CD4-positive, alpha-beta T cell (primary cell): ENCODE data around the gene ABL1. TPM values are rescaled to one million over a fixed set of nuclear protein-coding genes. Genes with fewer than 3 reads are reported as not detected.

ENCODE experiments used
- ATAC-seq: fragments of 200-7000 bp; cut with Tn5 transposase; one replicate; pipeline ENCODE4 v1.10.0; 2022; ENCODE audit warnings: mild to moderate bottlenecking; ENCODE audit not compliant: poor library complexity
- CTCF ChIA-PET: fragments of 350-600 bp; sonication (Branson Sonifier 250); formaldehyde crosslinking; loops from one replicate; lab custom pipeline; 2021; ENCODE audit warnings: antibody characterized with exemption, inconsistent platforms; lab: Charles Lee
- POLR2A ChIA-PET: fragments of 350-600 bp; sonication (Branson Sonifier 250); formaldehyde crosslinking; loops from one replicate; lab custom pipeline; 2021; ENCODE audit warnings: antibody characterized with exemption, inconsistent platforms; lab: Charles Lee
- DNase-seq, 14 experiments: peaks; one replicate each; pipeline ENCODE4 v3.0.0-alpha.2; 2013 to 2020; ENCODE audit warnings: mixed read lengths in 2 of 14
- H3K27ac ChIP-seq, 2 donors: one replicate each; pipeline versions ENCODE4 v1.5.1 to v1.7.0; 2013; ENCODE audit warnings: low read length in 2 of 2, low read depth in 1 of 2, mild to moderate bottlenecking in 1 of 2
- H3K27me3 ChIP-seq, 2 experiments: 1 replicate in 1 of 2; 2 replicates in 1 of 2; pipeline versions ENCODE4 v1.6.1 to v1.7.0; 2013; ENCODE audit warnings: low read length in 2 of 2, control low read depth in 1 of 2, mild to moderate bottlenecking in 1 of 2, moderate library complexity in 1 of 2; ENCODE audit not compliant: insufficient read depth in 2 of 2, control insufficient read depth in 1 of 2
- H3K36me3 ChIP-seq: one replicate; pipeline ENCODE4 v1.6.1; 2013; ENCODE audit warnings: low read length, control low read depth; ENCODE audit not compliant: insufficient read depth
- H3K4me1 ChIP-seq: one replicate; pipeline ENCODE4 v1.6.1; 2013; ENCODE audit warnings: low read length, control low read depth; ENCODE audit not compliant: insufficient read depth
- H3K4me3 ChIP-seq: one replicate; pipeline ENCODE4 v1.5.1; 2013; ENCODE audit warnings: mild to moderate bottlenecking, low read length, moderate library complexity
- H3K9me3 ChIP-seq, 2 experiments: 1 replicate in 1 of 2; 2 replicates in 1 of 2; pipeline versions ENCODE4 v1.6.1 to v1.7.0; 2013; ENCODE audit warnings: low read length in 2 of 2, mild to moderate bottlenecking in 2 of 2, control low read depth in 1 of 2, moderate library complexity in 1 of 2; ENCODE audit not compliant: control insufficient read depth in 1 of 2, insufficient read depth in 1 of 2
- H3K27ac Mint-ChIP-seq: one replicate; pipeline ENCODE4 v1.8.0; 2020; ENCODE audit warnings: mixed read lengths
- H3K27me3 Mint-ChIP-seq: one replicate; pipeline ENCODE4 v1.8.0; 2021; ENCODE audit warnings: mixed read lengths
- H3K36me3 Mint-ChIP-seq: one replicate; pipeline ENCODE4 v1.8.0; 2021; ENCODE audit warnings: low read depth, mixed read lengths
- H3K4me1 Mint-ChIP-seq: one replicate; pipeline ENCODE4 v1.8.0; 2021; ENCODE audit warnings: low read depth, mixed read lengths
- H3K4me3 Mint-ChIP-seq: one replicate; pipeline ENCODE4 v1.8.0; 2020; ENCODE audit warnings: mild to moderate bottlenecking, mixed read lengths
- H3K9me3 Mint-ChIP-seq: one replicate; pipeline ENCODE4 v1.8.0; 2020; ENCODE audit warnings: mixed read lengths
- intact Hi-C, 2 experiments: fragments of 100-400 bp; cut with DNase I in 1 of 2; cut with micrococcal nuclease in 1 of 2; formaldehyde crosslinking; loops; one replicate each; pipeline versions ENCODE4 v1.15.1 to v1.9.0; 2023 to 2025; cut with DNase I, micrococcal nuclease
- total RNA-seq, 174 experiments: library from RNA in 2 of 174; stranded (reverse) in 2 of 174; gene quantifications; one replicate each; pipeline ENCODE4 v1.2.3 and lab custom pipeline; 2021 to 2026
- TF ChIP-seq, protein P1 (sequence below): fragments of 200-600 bp; IDR thresholded peaks from one replicate; pipeline ENCODE4 v1.8.0; 2022; ENCODE audit warnings: antibody characterized with exemption, mild to moderate bottlenecking

Gene ABL1
- total RNA-seq, 2 experiments from 2014 or later: 29.8 to 33.7 TPM

DNA sequence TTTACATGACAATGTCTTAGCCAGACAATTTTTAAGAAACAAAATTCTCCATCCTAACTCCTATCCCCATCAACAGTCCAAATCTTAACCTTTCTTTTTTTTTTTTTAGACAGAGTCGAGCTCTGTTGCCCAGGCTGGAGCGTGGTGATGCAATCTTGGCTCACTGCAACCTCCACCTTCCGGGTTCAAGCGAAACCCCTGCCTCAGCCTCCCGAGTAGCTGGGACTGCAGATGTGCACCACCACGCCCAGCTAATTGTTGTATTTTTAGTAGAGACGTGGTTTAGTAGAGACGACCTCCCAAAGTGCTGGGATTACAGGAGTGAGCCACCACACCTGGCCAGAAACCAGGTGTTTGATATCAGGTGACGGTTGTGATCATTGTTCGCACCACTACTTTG lies 10.2 kb downstream of the ABL1 start:
- Mint-ChIP-seq H3K4me1 (peaks cover 32% of the 10 kb centered on the region), H3K36me3 (no peaks in the 10 kb centered on the region), H3K27ac (no peak overlapping the region), H3K27me3 (no peaks in the 10 kb centered on the region), H3K9me3 (no peaks in the 10 kb centered on the region), H3K4me3 (no peak overlapping the region)
- Histone ChIP-seq H3K36me3 (no peaks in the 10 kb centered on the region), H3K4me3 (no peak overlapping the region), H3K9me3 (no peaks in the 10 kb centered on the region), H3K27ac (no peak overlapping the region), H3K27me3 (no peaks in the 10 kb centered on the region), H3K4me1 (no peaks in the 10 kb centered on the region)
- no peak for DNase-seq
- POLR2A ChIA-PET: no interaction called here
- CTCF ChIA-PET: interaction anchor here (1.8 kb wide), 1 partner anchor 21 kb away, joined by 4 read pairs; no protein-coding TSS in a partner anchor
- TF ChIP-seq, protein P1, sequence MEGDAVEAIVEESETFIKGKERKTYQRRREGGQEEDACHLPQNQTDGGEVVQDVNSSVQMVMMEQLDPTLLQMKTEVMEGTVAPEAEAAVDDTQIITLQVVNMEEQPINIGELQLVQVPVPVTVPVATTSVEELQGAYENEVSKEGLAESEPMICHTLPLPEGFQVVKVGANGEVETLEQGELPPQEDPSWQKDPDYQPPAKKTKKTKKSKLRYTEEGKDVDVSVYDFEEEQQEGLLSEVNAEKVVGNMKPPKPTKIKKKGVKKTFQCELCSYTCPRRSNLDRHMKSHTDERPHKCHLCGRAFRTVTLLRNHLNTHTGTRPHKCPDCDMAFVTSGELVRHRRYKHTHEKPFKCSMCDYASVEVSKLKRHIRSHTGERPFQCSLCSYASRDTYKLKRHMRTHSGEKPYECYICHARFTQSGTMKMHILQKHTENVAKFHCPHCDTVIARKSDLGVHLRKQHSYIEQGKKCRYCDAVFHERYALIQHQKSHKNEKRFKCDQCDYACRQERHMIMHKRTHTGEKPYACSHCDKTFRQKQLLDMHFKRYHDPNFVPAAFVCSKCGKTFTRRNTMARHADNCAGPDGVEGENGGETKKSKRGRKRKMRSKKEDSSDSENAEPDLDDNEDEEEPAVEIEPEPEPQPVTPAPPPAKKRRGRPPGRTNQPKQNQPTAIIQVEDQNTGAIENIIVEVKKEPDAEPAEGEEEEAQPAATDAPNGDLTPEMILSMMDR: no peak
- intact Hi-C loops: no loop called here
- ATAC-seq: no peak

DNA sequence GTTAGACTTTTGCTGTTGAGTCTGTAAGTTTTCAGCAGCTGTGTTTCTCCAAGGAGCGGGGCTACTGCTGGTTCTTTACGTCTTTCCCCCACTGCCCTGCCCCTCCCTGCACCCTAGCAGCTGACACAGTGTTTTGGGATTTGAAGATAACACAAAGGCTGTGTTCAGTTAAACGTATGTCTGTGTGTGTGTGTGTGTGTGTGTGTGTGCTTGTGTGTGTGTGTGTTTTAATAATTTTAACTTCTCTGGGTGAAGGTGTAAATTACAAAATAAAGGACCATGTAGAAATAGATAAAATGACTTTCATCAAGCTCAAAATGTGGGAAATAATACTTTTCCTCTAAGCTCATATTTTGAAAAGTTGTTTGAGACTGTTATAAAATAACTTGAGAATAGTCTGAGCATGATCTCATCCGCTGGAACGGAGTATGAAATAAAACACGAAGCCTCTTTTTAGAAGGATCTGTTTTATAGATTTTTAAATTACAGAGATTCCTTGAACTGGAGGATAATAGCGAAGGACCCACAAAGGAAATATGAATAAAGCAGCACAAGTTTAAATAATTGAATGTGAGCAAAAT lies 10.9 kb downstream of the ABL1 start:
- H3K9me3 Mint-ChIP-seq: no peaks in the 10 kb centered on the region
- ChIA-PET POLR2A (no interaction called here), CTCF (interaction anchor here (1.8 kb wide), 1 partner anchor 21 kb away, joined by 4 read pairs; no protein-coding TSS in a partner anchor)
- no peak for DNase-seq
- no peak overlapping the region for H3K27ac Mint-ChIP-seq
- no peaks in the 10 kb centered on the region for H3K27me3 ChIP-seq
- no peaks in the 10 kb centered on the region for H3K27me3 Mint-ChIP-seq
- TF ChIP-seq, protein P1: no peak
- H3K36me3 ChIP-seq: no peaks in the 10 kb centered on the region
- intact Hi-C loops: no loop called here
- no peak for ATAC-seq
- no peaks in the 10 kb centered on the region for H3K36me3 Mint-ChIP-seq
- no peak overlapping the region for H3K4me3 Mint-ChIP-seq
- H3K4me3 ChIP-seq: no peak overlapping the region
- H3K4me1 ChIP-seq: no peaks in the 10 kb centered on the region
- no peak overlapping the region for H3K27ac ChIP-seq
- H3K9me3 ChIP-seq: no peaks in the 10 kb centered on the region
- H3K4me1 Mint-ChIP-seq: peaks cover 31% of the 10 kb centered on the region

DNA sequence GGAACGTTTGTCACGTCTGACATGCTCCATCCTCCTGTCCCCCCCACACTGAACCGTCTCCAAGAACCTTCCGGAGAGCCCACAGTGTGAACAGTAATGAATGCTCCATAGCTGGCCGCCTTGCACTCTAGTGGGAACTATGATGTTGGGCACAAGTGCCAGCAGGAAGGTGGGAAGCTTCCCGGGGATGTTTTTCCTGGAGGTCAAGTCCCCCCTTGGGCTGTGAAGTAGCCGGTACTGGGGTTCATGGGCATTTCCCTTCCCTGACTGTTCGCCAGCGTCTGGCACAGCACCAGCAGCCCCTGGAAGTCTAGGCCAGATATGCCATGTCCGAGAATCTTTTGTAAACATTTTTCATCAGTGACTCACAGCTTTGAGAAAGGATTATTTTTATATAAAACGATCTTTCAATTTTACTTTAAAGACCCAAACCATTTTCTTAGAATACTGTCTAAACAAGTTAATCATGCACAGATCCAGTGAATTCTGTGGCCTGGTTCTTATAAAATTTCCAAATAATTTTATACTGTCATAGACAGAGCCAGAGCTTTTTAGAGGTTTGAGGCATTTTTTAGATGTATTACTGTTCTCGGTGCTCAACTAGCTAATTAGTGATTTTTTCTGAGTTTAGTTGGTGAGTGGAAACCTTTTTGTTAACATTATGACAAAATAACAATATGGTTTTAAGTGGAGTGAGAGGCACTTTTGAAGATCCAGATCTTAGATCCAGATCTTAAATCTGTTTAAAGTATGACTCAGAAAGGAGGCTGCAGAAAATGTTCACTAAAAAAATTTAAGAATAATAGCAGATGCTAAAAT lies 11.6 kb downstream of the ABL1 start:
- Histone ChIP-seq H3K4me3 (no peak overlapping the region), H3K36me3 (no peaks in the 10 kb centered on the region), H3K4me1 (no peaks in the 10 kb centered on the region), H3K27ac (no peak overlapping the region), H3K9me3 (no peaks in the 10 kb centered on the region), H3K27me3 (no peaks in the 10 kb centered on the region)
- H3K36me3 Mint-ChIP-seq: no peaks in the 10 kb centered on the region
- H3K9me3 Mint-ChIP-seq: no peaks in the 10 kb centered on the region
- CTCF ChIA-PET: interaction anchor here (1.8 kb wide), 1 partner anchor 20 kb away, joined by 4 read pairs; no protein-coding TSS in a partner anchor
- no peak overlapping the region for H3K27ac Mint-ChIP-seq
- H3K4me1 Mint-ChIP-seq: peaks cover 30% of the 10 kb centered on the region
- intact Hi-C loops: no loop called here
- no peak for DNase-seq
- POLR2A ChIA-PET: no interaction called here
- no peak overlapping the region for H3K4me3 Mint-ChIP-seq
- no peaks in the 10 kb centered on the region for H3K27me3 Mint-ChIP-seq
- TF ChIP-seq, protein P1: no peak
- no peak for ATAC-seq
